Measurements from ENCODE around the gene DOCK11.

GRCh38 chrX:118571836-118572235, 76.2 kb downstream of the DOCK11 start:
- TF ChIP-seq CTCF (IDR thresholded peaks at IDR 0.05), result no peak
- TF ChIP-seq POLR2A (IDR thresholded peaks at IDR 0.05), result no peak
